HG03196 (cell line): Measurements from ENCODE around the gene NLGN4X.

Experiments
- ATAC-seq: cut with Tn5 transposase; IDR thresholded peaks from one replicate; pipeline ENCODE4 v1.9.1; 2021; ENCODE audit not compliant: unreplicated experiment

The NLGN4X gene

DNA sequence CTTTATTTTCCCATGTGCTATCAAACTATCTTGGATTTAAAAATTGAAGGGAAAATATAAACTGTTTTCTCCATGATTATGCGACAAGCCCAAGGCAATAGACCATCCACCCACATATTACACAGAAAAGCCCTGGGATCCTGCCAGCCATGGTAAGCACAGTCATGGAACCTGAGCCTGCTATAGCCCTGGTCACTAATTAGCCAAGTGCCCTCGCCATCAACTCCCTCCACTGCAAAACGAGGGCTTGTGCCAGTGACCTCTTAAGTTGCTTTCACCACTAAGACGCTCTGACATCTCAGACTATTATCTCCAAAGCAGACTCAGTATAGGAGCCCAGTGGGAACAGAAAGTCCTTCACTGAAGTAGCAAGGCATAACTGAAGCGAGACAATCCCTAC is 69.2 kb downstream of the NLGN4X start:
- ATAC-seq, result no peak

DNA sequence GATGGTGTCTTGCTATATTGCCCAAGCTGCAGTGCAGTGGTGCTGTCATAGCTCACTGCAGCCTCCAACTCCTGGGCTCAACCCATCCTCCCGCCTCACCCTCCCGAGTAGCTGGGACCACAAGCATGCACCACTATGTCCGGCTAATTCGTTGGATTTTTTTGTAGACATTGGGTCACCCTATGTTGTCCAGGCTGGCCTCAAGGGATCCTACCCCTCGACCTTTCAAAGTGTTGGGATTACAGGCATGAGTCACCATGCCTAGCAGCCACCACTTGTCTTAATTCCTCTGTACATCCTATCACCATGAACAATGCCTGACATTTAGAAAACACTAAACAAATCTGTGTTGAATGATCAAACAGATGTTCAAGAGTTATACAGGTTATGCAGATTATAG is 76.7 kb downstream of the NLGN4X start:
- ATAC-seq, result no peak

DNA sequence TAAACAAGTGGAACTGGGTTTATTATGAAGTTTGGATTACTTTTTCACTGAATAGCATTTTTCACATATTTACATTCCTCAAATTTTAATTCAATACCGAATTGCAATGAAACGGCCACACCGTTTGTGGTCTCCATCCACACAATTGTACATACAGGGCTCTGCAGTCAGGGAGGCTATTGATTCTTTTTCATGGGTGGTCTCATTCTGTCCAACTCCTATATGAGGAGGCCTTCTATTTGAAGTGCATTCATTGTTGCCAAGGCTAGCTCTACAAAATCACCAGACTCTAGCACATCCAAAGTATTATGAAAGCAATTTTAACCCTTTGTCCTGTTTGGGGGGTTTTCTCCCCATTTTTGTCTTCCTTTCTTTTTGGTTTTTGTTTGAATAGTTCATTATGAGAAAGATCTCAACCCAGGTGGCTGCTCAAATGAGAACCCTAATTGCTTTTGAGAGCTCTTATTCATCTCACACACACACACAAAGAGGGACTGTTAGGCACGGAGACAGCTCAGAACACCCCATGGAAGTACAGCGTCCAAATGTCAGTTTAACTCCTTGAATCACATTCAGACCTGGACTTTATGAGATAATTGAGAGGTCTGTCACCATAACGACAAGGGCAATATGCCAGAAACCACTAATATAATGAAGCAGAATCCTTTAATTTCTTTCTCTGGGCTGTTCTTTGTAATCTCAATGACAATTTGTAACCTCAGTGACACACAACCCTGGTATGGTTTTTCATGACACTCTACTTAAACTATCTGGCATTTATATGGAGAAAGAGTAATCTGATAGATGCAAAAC is 79.4 kb downstream of the NLGN4X start:
- no peak for ATAC-seq

DNA sequence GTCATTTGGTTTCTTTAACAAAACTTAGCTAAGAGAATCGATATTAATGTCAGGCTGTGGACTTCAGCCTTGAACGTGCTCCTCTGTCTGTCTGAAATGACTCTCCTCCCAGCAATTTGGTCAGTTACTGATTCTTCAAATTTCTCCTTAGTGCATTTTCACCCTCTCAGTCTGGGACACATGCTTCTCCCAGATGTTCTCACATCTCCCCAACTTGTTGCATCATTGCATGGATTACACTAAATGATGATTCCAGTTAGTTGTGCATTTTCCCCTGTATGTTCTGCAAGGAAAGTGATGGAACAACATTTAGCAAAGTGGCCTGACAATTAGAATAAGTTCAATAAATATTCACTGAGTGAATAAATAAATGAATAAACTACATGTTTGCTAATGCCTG is 94.4 kb downstream of the NLGN4X start:
- ATAC-seq, result no peak

DNA sequence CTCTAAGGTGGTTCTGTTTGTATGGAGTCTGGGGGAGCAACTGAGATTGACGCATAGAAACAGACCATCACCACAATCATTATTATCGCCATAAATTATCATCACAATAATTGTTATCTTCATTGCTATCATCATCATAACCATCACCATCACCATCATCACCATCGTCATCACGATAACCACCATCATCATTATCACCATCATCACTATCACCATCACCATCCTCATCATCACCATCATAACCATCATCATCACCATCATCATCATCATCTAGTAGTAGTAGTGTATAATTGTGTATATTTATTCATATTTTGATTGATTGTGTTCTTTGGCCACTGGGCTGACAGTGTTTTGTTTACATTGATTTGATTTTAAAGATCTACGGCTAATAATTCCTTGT is 95.7 kb downstream of the NLGN4X start:
- no peak for ATAC-seq

DNA sequence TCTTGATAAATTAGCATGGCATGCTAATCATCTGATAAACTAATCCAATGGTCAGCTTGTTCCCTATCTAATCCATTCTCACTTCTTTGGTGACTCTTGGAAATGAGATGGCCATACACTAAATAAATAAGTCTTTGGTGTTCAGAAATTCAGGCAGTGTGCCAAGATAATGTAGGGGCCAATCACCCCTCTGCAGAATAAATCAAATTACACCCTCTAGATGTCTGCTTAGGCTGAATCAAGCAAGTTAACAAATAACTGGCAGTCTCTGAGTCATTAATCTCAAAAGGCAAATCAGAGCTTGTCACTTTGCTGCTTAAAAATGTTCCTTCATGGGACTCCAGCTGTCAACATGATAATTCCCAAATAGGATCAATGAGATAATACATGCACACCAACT is 97.4 kb downstream of the NLGN4X start:
- ATAC-seq, result no peak

DNA sequence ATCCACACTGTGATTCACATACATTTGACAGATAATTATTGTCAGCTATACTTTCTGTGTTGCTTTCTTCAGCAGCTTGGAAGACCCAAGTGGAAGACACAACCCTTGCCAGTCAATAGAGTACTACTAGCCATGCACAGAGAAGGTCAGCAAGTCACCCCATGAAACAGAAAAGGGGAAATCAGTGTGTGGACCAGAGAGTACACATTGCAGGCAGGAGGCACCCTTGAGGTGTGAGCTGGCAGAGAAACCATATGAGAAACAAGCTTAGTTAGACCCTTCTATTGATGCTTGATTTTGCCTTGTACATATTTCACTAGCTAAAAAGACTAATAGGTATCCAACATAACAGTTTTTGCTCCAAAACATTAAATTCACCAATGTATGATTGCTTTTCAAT is 99.5 kb downstream of the NLGN4X start:
- no peak for ATAC-seq

DNA sequence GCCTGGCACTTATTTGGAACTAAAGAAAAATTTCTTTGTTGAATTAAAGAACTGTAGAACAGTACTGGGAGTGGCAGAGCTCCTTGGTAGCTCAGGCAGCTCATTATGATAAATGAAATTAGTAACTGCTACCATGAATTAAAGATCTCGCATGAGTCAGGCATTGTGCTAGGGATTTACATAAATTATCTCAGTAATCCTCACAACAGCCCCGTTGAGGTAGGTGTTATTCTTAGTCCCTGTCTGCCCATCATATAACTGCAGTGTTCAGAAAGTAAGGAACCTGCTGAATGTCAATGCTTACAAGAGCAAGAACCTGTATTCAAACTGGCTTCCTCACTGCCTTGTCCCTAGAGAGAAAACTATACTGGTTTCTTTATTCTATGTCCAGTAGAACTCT is 108.3 kb downstream of the NLGN4X start:
- no peak for ATAC-seq

DNA sequence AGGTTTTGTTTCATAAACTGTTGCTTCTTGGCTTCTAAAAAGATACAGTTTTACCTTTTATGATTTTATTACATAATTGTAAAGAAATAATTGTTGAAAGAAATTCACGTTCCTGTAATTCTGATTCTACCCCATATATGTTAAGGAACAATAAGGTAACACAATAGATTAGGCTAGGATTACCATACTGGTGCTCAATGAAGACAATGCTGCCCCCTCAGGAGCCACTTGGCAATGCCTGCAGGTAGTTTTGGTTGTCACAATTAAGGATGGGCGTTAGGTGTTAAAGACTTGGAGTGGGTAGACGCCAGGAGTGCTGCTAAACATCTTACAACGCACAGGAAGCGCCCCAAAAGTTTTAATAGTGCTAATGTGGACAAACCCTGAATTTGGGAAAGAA is 133.2 kb downstream of the NLGN4X start:
- no peak for ATAC-seq

DNA sequence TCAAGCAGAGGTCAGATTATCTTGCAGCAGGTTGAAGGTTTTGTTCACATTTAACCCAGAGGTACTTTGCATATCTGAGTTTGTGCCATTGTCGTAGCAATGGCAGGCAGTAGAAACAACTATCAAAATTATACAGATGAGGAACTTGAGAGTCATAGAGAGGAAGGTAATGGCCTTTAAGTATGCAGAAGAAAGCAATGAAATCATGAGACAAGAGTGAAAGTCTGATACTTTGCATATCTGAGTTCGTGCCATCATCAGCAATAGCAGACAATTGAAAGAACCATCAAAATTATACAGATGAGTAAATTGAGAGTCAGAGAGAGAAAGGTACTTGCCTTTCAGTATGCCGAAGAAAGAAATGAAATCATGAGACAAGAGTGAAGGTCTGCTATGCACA is 154.1 kb downstream of the NLGN4X start:
- no peak for ATAC-seq

DNA sequence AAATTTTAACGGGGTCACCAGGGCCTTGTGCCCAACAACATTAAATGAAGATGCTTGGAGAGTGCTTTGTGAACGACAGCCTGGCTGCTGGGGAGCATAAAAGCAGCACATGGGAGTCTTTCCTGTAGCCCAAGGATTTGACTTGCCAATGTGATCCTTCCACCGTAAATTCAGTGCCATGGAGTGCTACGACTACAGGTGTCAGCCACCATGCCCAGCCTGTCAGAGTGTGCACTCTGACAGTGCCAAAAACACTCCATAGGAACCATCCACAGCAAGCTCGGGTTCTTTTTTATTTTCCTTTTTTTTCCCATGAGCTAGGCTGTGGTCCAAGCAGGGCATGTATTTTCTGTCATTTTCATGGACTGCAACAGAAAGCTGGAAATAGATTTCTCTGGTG is 156.9 kb downstream of the NLGN4X start:
- ATAC-seq, result no peak

DNA sequence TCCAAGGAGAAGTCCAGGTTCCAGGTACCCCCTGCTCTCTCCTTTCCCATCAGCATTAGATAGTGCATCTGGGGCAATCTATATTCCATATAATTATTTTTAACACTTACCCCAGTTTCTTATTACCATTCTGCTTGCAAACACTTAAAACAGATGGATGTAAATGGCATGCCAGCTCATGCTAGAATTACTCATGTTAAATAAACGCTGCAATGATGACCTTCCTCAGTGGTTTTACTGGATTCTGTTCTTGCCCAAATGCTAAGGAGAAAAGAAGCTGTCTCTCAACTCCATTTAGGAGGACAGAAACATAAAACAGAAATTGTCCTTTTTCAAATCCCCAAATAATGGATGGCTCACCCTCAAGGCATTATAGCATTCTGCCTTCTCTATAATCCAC is 161.1 kb downstream of the NLGN4X start:
- no peak for ATAC-seq

DNA sequence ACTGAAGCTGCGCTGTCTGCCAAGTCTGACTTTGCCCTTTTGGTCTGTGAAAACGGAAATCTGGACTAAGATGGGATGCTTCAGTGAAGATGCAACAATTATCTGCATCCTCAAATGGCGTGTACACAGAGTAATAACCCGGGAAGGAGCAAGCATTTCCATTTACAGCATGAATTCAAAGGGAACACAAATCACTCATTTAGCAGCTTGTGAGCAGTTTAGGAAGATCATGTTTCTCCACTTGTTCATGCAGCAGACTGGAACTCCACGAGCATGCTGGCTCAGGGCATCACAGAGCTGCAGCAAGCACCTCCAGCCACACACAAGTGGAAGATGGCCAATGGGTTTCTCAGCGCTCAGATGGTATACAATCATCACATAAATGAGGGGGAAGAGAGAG is 175.5 kb downstream of the NLGN4X start:
- no peak for ATAC-seq

DNA sequence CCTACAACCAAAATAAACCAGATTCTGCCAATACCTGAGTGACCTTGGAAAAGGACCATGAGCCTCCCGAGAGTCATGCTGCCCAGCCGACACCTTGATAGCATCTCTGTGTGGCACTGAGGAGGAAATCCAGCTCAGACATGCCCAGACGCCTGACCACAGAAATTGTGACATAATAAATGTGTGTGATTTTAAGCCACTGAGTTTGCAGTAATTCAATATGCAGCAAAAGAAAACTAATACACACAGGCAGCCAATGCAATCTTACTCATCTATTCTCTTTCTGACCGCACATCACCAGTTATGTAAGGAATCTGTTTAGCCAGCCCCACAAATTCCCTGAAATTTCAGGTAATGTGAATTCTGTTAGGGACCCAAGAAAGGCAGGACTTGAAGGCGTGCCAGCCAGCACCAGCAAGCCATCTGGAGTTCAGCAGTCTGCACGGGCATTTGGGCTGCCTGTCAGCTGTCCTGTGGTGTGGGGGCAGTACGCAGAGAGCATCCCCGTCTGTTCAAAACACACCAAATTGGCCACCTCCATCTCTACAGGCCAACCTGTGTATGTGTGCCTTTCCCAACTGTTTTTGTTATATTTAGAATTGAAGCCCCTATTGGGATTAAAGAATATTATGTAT is 176.4 kb downstream of the NLGN4X start:
- no peak for ATAC-seq

DNA sequence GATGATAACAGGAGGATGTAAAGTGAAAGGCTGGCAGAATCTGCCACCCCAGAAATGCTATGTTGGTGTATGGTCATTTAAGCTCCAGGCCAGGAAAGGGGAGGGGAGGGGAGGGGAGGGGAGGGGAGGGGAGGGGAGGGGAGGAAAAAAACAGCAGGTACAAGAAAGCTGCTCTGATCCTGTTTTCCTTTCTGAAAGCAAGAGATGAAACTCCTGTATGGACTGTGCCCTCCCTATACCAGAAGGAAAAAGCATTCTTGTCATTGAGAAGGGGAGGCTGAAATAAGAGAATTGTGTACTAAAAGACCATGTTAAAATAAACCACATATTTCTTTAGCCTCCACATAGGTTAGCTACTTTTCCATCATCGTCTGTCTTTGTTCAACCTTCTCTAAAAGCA is 179.5 kb downstream of the NLGN4X start:
- ATAC-seq, result no peak

DNA sequence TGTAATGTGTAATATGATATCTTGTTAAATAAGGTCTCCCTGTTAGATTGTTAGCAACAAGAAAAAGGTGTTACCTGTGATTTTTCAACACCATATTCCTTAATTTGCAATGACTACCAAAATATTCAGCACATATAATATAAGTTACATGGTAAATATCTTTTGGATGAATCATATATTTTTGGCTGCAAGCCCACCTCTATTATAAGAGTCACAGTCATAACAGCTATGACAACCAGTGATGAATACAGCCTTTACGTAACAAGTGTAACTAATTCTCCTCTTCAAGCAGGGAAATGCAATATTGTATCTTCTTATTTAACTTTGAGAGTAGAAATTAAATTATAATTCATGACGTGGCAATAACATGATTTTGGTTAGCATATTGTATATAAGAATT is 187.0 kb downstream of the NLGN4X start:
- ATAC-seq, result no peak

DNA sequence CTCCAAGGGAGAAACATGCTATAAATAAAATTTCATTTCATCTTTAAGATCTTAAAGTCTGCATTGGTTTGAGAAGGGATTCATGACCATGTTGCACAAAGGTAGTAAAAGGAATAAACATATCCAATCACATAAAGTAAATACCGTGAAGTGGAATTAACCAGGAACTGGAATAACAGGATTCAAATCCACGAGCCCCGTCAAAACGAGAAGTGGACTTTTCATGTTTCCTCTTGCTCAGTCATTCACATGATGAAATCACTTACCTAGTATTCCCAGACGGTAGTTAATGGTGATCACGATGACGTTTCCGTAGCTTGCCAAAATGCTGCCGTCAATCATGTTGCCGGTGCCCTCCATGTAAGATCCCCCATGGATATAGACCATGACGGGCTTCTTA is 199.7 kb downstream of the NLGN4X start:
- no peak for ATAC-seq

DNA sequence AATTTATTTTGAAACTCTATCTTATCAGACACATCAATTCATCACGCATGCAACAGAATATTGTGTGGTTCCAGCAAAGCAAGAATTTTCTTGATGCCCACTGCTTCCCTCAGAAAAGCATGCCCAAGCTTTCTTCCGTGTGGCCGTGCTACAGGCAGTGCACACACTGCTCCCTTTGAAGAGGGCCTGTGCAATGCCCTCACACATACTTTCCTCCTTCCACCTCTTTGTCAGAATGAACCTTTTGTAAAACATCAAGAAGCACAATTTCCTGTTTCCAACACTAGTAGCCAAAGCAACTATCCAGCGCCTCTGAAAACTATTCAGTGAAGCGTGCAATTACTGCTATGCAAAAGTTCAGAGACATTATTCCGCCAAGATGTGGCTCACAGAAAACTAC is 201.7 kb downstream of the NLGN4X start:
- ATAC-seq, result no peak

DNA sequence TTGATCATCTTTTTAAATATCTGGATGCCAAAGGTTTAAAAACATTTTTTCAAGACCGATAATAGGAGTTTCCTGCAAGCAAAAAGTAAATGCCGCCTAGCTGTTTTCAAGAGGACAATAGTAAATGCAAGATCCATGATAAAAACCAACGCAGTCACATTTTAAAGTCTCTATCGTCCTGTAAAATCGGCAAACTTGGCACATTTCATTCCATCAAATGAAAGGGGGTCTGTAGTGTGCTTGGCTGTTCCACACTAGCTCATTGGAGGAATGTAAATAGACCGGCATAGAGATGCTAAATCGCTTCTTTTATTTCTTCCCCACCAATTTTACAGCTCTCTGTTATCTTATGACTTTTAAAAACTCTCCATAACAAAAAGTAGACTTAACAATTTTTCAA is 202.2 kb downstream of the NLGN4X start:
- no peak for ATAC-seq

DNA sequence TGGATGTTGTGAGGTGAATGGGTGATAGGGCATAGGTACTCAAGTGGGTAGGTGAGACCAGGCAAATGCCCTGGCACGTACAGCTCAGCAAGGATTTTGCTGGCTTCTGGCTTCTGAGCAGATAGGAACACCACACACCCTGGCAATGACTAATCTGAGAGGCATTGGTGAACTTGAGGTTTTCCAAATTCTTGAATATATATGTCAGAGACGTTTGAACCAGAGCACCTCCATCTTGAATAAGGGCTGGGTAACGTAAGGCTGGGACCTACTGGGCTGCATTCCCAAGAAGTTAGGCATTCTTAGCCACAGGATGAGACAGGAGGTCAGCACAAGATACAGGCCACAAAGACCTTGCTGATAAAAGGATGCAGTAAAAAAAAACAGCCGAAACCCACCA is 204.5 kb downstream of the NLGN4X start:
- ATAC-seq, result no peak

DNA sequence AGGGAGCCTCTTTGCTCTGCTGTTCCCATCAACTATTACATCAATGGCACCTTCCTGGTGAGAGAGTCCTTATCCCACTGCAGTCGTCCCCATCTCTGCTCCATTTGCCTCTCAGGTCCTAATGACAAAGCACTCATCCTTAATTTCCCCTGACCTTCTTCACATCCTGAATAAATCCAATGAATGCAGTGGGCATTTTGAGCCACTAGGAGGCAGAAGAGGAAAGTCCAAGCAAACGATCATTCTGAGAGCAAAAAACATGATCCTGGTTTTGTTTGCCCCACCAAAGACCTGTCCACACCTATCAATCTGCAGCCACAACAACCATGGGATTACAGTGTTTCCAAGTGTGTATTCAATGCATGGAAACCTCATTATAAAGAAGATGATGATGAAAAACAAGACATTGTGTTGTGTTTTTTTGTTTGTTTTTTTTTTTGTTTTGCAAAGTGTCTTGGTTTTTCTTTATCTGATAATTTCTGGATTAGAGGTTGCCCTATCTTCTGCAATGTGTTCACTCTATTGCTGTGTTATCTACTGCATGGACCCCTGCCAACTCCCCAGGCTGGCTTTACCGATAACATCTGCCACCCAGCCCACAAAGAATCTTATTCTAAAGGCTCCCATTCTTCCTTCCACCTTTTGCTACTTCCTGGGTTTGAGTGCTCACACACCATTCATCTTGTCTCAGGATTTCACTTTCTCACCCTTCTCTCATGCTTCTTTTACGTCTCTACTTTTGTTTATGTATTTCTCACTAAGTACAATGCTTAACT is 207.2 kb downstream of the NLGN4X start:
- ATAC-seq, result no peak

DNA sequence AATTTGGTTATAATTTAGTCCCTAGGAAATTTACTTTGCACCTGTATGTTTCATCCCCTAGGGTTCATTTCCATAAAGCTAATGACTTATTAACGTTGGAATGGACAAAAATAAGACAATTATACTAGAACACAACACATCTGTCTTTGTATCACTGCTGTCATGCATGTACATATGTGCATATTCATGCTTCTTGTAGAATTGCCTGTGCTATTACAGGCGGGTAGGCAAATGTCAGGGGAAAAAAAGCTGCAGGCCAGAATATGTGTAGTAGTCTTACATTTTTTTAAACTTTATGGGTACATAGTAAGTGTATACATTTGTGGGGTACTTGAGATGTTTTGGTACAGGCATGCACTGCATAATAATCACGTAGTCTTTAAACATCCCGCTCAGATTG is 209.6 kb downstream of the NLGN4X start:
- no peak for ATAC-seq
